Cardiac fibroblast (primary cell): ENCODE measurements around the gene SGK2.

ENCODE experiments used
- DNase-seq, 2 donors: peaks; one replicate each; pipeline versions ENCODE4 v3.0.0 to v3.0.0-alpha.2; 2010; ENCODE audit warnings: low read depth in 2 of 2
- H3K4me3 ChIP-seq, 2 donors: replicated peaks in 1 of 2; 1 replicate in 1 of 2; 2 replicates in 1 of 2; pipeline ENCODE4 v1.5.1; 2011; ENCODE audit warnings: low read depth in 2 of 2, low read length in 2 of 2, mild to moderate bottlenecking in 2 of 2, moderate library complexity in 1 of 2
- CTCF ChIP-seq: IDR thresholded peaks from one replicate; pipeline ENCODE4 v1.5.1; 2011; ENCODE audit warnings: low read depth, mild to moderate bottlenecking, low read length, inconsistent platforms

SGK2 gene

GRCh38 chr20:43530321-43531090 is 28.3 kb upstream of the SGK2 start:
- TF ChIP-seq CTCF: no peak
- DNase-seq: no peak
- no peak overlapping the region for H3K4me3 ChIP-seq

- DNase-seq: no peak
- TF ChIP-seq CTCF: no peak
- H3K4me3 ChIP-seq: no peak overlapping the region
Measured at GRCh38 chr20:43531091-43531443, 27.8 kb upstream of the SGK2 start.

GRCh38 chr20:43532416-43533055 is 26.3 kb upstream of the SGK2 start:
- TF ChIP-seq CTCF: no peak
- no peak for DNase-seq
- H3K4me3 ChIP-seq: no peak overlapping the region

GRCh38 chr20:43533060-43533459 is 25.8 kb upstream of the SGK2 start:
- H3K4me3 ChIP-seq: no peak overlapping the region
- TF ChIP-seq CTCF: no peak
- DNase-seq: peak in 1 of 2 donors; percentile 67

GRCh38 chr20:43534016-43534415 is 24.8 kb upstream of the SGK2 start:
- TF ChIP-seq CTCF: no peak
- no peak for DNase-seq

GRCh38 chr20:43534791-43535350 is 24.0 kb upstream of the SGK2 start:
- TF ChIP-seq CTCF: no peak
- DNase-seq: no peak
- H3K4me3 ChIP-seq: no peak overlapping the region

More at GRCh38 chr20:43534016-43534415, 24.8 kb upstream of the SGK2 start:
- no peak overlapping the region for H3K4me3 ChIP-seq
